Uterus (tissue), 4 donors: ENCODE data around the gene IQCE. TPM values are rescaled to one million over a fixed set of nuclear protein-coding genes. Genes with fewer than 3 reads are reported as not detected.
A peak's percentile ranks its signal among the peaks of the same experiment; 100 is the strongest.

Source experiments
- DNase-seq, 2 donors: peaks; one replicate each; pipeline ENCODE4 v3.0.0-alpha.2; 2019 to 2020
- H3K27ac ChIP-seq, 2 donors: fragments of 200-600 bp; sonication (generic); 1 replicate in 1 of 2; 2 replicates in 1 of 2; pipeline ENCODE4 v1.5.1; 2016 to 2018
- H3K27me3 ChIP-seq, 2 donors: fragments of 200-600 bp; sonication (generic); one replicate each; pipeline ENCODE4 v1.5.1; 2018 to 2019; ENCODE audit warnings: control low read depth in 1 of 2
- H3K36me3 ChIP-seq, 2 donors: fragments of 200-600 bp; sonication (generic); one replicate each; pipeline ENCODE4 v1.5.1; 2019; ENCODE audit warnings: control low read depth in 1 of 2
- H3K4me1 ChIP-seq, 2 donors: fragments of 200-600 bp; sonication (generic); one replicate each; pipeline ENCODE4 v1.5.1; 2018 to 2019; ENCODE audit warnings: control low read depth in 1 of 2
- H3K4me3 ChIP-seq, 2 donors: fragments of 200-600 bp; sonication (generic); 1 replicate in 1 of 2; 2 replicates in 1 of 2; pipeline ENCODE4 v1.5.1; 2018 to 2019; ENCODE audit warnings: mild to moderate bottlenecking in 1 of 2
- H3K9me3 ChIP-seq, 2 donors: fragments of 200-600 bp; sonication (generic); one replicate each; pipeline ENCODE4 v1.5.1; 2019; ENCODE audit warnings: control low read depth in 1 of 2
- POLR2A ChIP-seq, 2 donors: fragments of 450-650 bp; IDR thresholded peaks; one replicate each; pipeline ENCODE4 v1.6.1; 2016; ENCODE audit warnings: antibody characterized with exemption in 2 of 2, mild to moderate bottlenecking in 1 of 2, moderate library complexity in 1 of 2
- intact Hi-C: fragments of 100-400 bp; cut with DNase I; formaldehyde crosslinking; loops from one replicate; pipeline ENCODE4 v1.15.1; 2023; ENCODE audit warnings: low total_unique reads
- total RNA-seq, 4 donors: library from RNA; depleted of rRNA in 3 of 4; stranded (reverse); fragments of >200 nt in 3 of 4; gene quantifications; one replicate each; pipeline versions ENCODE4 v1.1.0 to v1.2.4, GENCODE V29; 2014 to 2023
- TF ChIP-seq, protein P1 (sequence below), 4 experiments: fragments of 200-600 bp in 2 of 4; fragments of 450-650 bp in 2 of 4; sonication (generic) in 2 of 4; IDR thresholded peaks; one replicate each; pipeline ENCODE4 v1.5.1; 2016 to 2019; ENCODE audit warnings: antibody characterized with exemption in 4 of 4, mild to moderate bottlenecking in 2 of 4, moderate library complexity in 1 of 4
- donor health status: DM: yes; HTN: yes; CAD: no.

The IQCE gene
- 10 to 100 TPM in 3 of 4 donors, 1 to 10 TPM in 1; 6.8 to 28.0 (median 16.9) TPM for total RNA-seq

DNA sequence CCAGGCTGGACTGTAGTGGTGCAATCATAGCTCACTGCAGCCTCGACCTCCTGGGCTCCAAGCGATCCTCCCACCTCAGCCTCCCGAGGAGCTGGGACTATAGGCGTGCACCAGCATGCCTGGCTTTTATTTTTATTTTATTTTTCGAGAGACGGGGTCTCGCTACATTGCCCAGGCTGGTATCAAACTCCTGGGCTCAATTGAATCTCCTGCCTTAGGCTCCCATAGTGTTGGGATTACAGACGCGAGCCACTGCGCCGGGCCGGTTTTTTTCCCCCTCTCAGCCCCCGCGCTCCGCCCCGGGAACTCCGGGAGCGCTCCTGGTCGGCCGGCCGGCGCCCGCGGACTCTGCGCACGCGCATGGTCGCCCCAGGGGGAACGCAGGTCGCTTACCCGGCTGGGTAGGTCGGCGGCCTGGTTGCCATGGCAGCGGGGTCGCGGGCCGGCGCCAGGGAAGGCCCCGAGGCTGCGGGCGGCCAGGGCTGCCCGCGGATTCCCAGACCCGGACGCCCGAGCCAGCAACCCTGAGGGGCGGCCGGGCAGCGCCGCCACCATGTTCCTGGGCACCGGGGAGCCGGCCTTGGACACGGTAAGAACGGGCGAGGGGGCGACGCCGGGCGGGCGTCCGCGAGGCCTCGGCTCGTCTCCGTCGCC is at the start of gene IQCE:
TSS of gene IQCE (plus strand) at position 351 of the 654 bp plus-strand sequence. CDS start at position 554, 203 bp downstream.
- no peaks in the 10 kb centered on the region for H3K9me3 ChIP-seq
- intact Hi-C loops, result loop anchor here (5.0 kb wide), 1 partner anchor 74 kb away; the partner anchor contains the start of gene TTYH3

DNA sequence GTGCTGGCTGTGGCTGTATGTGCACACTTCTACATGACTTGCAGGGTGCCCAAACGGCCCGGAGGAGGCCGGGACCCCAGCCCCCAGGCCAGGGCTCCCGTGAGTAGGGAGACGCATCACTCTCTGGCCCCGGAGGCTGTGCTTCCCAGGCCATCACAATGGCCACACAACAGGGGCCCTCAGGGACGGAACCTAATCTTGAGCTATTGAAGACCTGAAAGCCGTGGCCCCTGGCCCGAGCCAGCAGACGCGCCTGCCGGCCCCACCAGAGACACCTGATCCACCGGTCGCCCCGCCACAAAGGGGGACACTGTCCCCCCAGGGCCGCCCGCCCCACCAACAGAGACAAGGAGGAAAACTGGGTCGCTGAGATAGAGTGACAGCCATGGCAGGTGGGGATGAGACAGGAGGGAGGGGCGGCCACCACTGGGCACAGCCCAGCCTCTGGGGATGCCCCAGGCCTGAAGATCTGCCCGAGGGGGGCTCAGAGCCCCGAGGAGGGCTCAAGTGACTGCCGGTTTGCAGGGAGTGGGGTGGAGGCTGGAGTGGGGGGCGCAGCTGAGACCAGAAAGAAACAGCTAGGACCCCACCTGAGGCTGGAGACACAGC is 49.4 kb upstream of the IQCE start:
- peaks cover 0 to 4% of the 10 kb centered on the region in 2 donors for H3K4me1 ChIP-seq
- no peaks in the 10 kb centered on the region for H3K36me3 ChIP-seq
- no peak overlapping the region for H3K4me3 ChIP-seq
- TF ChIP-seq, protein P1, sequence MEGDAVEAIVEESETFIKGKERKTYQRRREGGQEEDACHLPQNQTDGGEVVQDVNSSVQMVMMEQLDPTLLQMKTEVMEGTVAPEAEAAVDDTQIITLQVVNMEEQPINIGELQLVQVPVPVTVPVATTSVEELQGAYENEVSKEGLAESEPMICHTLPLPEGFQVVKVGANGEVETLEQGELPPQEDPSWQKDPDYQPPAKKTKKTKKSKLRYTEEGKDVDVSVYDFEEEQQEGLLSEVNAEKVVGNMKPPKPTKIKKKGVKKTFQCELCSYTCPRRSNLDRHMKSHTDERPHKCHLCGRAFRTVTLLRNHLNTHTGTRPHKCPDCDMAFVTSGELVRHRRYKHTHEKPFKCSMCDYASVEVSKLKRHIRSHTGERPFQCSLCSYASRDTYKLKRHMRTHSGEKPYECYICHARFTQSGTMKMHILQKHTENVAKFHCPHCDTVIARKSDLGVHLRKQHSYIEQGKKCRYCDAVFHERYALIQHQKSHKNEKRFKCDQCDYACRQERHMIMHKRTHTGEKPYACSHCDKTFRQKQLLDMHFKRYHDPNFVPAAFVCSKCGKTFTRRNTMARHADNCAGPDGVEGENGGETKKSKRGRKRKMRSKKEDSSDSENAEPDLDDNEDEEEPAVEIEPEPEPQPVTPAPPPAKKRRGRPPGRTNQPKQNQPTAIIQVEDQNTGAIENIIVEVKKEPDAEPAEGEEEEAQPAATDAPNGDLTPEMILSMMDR (IDR thresholded peaks at IDR 0.05), result no peak
- TF ChIP-seq POLR2A (IDR thresholded peaks at IDR 0.05), result no peak
- peak overlapping the region in 1 of 2 donors; percentile 47 for H3K27ac ChIP-seq
- H3K27me3 ChIP-seq, result no peaks in the 10 kb centered on the region
- DNase-seq, result no peak
- intact Hi-C loops, result no loop called here
- H3K9me3 ChIP-seq, result no peaks in the 10 kb centered on the region

More for the DNA sequence above, at the start of gene IQCE:
- Histone ChIP-seq H3K36me3 (no peaks in the 10 kb centered on the region), H3K4me1 (peaks cover 0 to 9% of the 10 kb centered on the region in 2 donors), H3K27me3 (no peaks in the 10 kb centered on the region), H3K4me3 (peak within 1 kb of the TSS; percentile 51 to 74), H3K27ac (peak within 1 kb of the TSS; percentile 40 to 65)
- TF ChIP-seq POLR2A (IDR thresholded peaks at IDR 0.05), result peak in 1 of 2 donors; percentile 37
- TF ChIP-seq, protein P1 (IDR thresholded peaks at IDR 0.05), result peak in 2 of 4 experiments; percentile 34 to 54
- DNase-seq, result peak; percentile 91 to 95

DNA sequence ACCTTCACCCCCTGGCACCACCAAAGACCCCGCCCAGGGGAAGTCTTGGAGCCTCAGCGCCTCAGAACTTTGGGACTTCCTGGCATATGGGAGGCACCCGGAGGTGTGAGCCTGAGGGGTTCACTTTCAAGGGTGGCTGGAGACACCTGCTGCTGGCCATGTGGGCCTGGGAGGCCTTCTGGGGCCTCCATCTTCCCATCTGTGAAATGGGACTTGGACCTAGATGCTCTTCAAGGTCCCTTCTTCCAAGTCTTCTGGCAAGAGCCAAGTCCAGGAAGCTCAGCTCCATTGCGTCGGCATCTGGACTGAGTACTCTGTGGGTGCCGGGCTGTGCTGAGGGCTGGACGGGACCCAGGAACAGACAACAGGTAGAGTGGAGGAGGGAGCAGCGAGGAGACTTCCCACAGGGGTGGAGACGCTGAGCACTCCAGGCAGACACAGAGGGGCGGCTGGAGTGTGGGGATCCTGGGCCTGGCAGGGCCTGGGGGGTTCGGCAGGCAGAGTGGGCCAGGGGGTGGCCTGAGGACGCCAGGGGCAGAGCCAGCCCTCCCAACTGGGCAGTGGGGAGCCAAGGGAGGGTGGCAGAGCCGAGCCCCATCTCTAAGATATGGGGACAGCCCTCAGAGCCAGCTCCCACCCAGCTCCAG is 48.5 kb upstream of the IQCE start:
- intact Hi-C loops, result no loop called here
- H3K36me3 ChIP-seq, result no peaks in the 10 kb centered on the region
- H3K27ac ChIP-seq, result peak overlapping the region; percentile 12 to 45
- TF ChIP-seq, protein P1 (IDR thresholded peaks at IDR 0.05), result no peak
- TF ChIP-seq POLR2A (IDR thresholded peaks at IDR 0.05), result no peak
- DNase-seq, result no peak
- H3K27me3 ChIP-seq, result no peaks in the 10 kb centered on the region
- peaks cover 0 to 4% of the 10 kb centered on the region in 2 donors for H3K4me1 ChIP-seq
- no peaks in the 10 kb centered on the region for H3K9me3 ChIP-seq
- H3K4me3 ChIP-seq, result no peak overlapping the region

GRCh38 chr7:2510909-2511768 is 47.6 kb upstream of the IQCE start:
- intact Hi-C loops, result no loop called here
- no peak for DNase-seq
- no peak for TF ChIP-seq POLR2A (IDR thresholded peaks at IDR 0.05)
- TF ChIP-seq, protein P1 (IDR thresholded peaks at IDR 0.05), result no peak
- no peak overlapping the region for H3K4me3 ChIP-seq
- H3K36me3 ChIP-seq, result no peaks in the 10 kb centered on the region
- peak overlapping the region; percentile 45 to 63 for H3K27ac ChIP-seq
- H3K27me3 ChIP-seq, result no peaks in the 10 kb centered on the region
- peaks cover 0 to 4% of the 10 kb centered on the region in 2 donors for H3K4me1 ChIP-seq
- no peaks in the 10 kb centered on the region for H3K9me3 ChIP-seq
